HG03045 (cell line): Measurements from ENCODE around the gene L3MBTL4.

Experiments used
- ATAC-seq: cut with Tn5 transposase; IDR thresholded peaks from one replicate; pipeline ENCODE4 v1.9.1; 2021; ENCODE audit warnings: mild to moderate bottlenecking, moderate library complexity; ENCODE audit not compliant: unreplicated experiment

L3MBTL4 gene

DNA sequence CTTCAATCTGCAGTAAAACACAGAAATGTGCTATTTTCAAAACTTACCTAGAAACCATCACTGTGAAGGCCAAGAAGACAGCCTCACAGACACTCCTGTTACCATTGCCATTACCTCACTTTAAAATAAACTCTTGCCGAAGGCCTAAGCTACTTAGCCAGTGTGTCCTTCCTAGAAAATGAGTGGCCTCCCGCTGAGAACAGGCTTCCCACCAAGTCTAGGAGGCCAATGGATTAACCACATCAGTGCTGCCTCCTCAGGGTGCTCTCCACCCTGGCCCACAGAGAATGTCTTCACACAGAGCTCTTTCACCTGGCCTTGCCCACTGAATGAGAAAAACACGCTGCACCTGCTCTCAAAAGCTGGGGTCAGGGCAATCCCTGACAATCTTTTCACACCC lies 47.5 kb downstream of the L3MBTL4 start:
- no peak for ATAC-seq

DNA sequence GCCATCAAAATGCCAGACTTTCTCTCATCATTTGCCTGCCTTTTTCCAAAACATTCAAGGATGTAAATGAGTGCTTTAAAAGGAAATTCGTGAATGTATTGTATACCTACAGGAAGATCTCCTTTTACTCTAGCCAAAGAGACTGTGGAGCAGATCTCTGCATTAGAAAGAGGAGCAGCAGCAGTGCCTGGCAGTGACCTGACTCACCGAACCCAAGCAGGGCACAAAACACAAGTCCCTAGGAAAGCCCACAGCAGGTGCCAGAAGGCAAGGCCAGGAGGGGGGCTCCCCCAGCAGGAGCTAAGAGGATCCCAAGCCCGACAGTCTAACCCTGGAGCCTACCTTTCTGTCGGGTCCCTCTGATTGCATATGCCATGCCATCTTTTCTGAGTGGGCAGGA lies 47.9 kb downstream of the L3MBTL4 start:
- no peak for ATAC-seq

DNA sequence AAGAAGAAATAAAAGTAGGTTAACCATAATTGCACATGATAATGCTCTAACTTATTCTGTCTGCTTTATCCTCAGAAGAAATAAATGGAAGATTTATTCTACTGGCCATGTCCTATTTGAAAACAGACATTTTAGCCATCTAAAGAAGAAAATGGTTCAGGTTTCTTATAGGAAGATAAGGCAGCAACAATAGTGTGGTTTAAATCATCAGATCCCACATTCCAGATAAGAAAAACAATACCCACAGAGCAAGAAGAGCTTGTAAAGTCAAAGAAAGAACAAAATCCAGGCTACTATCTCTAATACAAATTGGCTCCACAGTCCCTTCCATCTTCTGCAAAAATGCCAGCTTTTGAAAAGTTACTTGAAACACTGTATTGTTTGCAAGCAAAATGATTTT lies 49.3 kb downstream of the L3MBTL4 start:
- ATAC-seq: no peak

DNA sequence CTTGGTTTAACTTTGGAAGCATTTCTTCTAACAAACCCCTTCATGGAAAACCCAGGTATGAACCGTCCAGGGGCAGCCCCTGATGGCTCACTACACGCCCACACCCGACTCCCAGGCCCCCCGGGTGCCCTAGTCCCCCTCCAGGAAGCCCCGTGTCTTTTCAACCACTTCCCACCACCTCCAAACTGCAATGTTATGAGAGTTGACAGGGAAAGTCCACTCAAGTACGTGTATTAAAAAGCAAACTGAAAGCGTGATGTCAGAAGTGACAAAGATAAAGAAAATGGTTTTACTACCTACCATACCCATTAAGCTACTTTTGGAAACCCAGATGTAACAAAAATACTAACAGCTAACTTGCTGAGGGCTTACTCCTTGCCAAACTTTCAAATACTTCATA lies 51.5 kb downstream of the L3MBTL4 start:
- ATAC-seq: peak; percentile 75

DNA sequence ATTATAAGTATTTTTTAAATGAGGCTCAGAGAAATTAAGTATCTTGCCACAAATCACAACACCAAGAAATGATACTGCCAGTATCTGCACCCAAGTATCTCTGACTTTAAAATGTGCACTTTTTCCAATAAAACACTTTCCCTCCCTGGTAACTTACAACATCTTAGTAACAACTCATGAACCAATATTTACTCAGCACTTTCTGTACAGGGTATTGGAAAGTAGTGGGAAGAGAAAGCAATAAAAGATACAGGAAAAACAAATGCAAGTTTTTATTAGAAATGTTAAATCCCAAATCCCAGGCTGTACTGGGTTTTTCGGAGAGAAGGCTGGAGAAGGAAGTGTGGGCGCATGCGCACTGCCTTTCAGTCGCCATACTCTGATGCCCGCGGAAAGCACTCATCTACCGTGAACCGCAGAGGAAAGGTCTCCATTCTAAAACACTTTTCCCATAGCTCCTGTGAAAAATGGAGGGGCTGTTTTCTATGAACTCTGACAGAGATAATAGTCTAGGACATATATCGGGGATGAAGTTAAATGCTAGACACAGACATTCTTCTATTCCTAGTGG lies 52.1 kb downstream of the L3MBTL4 start:
- ATAC-seq: no peak

DNA sequence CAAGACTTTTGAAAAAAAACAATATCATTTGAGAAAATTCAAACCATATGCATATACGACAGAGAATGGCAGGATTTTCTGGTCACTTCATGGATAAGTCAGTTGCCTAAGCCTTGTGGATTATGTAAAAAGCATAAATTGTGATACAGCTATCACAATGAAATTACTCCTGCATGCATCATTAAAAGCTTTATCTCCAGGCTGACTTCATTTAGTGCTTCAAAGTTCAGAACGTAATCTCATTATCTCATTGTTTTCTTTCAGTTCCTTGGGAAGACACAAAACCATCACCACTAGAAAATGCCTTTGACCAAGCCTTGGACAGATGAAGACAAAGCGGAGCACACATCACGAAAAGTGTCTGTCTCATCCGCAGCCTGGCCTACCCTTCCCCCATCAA lies 57.0 kb downstream of the L3MBTL4 start:
- no peak for ATAC-seq

DNA sequence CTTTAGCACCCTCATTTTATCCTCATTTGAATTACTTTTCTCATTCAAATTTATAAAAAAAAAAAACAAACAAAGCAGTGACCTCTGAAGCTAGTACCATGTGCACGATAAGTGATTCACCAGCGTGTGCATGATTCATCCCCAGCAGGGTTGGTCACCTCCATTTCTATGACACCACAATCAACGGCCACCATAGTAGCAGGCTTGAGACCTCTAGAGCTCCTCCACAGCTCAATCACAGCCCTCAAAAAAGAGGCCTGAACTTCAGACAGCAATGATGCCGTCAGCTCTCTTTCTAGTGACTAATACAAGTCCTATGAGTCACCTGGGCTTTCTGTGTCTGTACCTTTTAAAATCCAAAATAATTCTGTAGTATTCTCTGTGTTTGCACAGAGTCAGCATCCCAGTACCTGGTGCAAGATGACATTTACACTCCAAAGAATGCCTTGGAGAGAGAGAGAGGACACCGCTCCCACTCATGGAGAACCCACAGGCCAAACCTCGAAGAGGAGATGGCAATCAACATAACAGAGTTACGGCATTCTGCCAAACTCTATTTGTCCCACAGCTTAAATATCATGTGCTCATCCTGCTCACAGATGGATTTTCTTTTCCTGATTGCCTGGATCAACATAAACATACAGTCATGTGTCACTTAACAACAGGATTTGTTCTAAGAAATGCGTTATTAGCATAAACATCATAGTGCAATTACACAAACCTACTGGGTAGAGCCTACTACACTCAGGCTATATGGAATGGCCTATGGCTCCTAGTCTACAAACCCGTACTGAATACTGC lies 58.7 kb downstream of the L3MBTL4 start:
- ATAC-seq: no peak

DNA sequence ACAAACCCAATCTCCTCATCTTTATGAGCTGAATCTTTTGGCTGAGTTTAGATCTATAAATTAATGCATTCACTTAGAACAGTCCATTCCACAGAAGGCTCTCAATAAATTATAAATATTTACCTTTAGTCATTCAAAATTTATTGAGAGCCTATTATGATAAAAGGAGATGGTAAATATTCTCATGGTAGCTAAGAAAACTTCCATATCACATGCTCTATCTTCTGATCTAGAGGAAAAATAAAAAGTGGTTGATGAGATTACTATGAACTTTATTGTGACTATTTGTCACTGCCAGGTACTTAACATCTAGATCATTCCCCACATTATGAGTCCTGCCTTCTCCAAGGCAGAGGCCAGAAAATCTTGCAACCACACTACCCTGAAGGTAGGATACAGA lies 62.4 kb downstream of the L3MBTL4 start:
- no peak for ATAC-seq

DNA sequence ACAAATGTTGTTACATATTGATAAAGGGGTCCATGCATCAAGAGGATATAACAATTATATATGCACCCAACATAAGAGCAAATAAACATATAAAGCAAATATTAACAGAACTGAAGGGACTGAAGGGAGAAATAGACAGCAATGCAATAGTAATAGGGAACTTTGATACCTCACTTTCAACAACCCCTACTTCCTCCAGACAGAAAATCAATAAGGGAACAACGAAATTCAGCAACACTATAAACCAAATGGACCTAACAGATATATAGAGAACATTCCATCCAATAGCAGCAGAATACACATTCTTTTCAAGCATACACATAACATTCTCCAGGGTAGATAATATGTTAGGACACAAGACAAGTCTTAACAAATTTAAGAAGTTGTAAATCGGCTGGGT lies 71.7 kb downstream of the L3MBTL4 start:
- no peak for ATAC-seq

DNA sequence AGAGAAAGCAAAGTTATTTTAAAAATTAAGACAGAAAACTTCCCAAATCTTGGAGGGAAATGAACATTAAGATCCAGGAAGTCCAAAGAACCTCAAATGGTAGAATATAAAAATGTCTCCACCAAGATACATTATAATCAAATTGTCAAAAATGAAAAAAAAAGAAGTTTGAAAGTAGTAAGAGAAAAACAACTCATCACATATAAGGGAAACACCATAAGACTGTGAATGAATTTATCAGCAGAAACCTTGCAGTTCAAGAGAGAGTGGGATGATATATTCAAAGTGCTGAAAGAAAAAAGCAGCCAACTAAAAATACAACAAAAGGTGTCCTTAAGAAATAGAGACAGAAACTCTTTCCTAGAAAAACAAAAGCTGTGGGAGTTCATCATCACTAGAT lies 73.0 kb downstream of the L3MBTL4 start:
- no peak for ATAC-seq

DNA sequence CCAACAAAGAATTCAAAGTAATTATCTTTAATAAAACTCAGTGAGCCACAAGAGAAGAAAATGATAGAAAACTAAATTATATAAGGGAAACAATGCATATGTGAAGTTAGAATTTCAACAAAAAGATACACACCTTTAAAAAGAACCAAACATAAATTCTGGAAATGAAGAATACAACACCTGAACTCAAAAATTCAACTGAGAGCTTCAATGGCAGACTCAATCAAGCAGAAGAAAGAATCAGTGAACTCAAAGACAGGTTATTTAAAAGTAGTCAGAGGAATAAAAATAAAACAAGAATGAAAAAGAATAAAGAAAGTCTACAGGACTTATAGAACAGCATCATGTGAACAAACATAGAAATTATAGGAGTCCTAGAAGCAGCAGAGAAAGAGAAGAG lies 73.4 kb downstream of the L3MBTL4 start:
- ATAC-seq: no peak

DNA sequence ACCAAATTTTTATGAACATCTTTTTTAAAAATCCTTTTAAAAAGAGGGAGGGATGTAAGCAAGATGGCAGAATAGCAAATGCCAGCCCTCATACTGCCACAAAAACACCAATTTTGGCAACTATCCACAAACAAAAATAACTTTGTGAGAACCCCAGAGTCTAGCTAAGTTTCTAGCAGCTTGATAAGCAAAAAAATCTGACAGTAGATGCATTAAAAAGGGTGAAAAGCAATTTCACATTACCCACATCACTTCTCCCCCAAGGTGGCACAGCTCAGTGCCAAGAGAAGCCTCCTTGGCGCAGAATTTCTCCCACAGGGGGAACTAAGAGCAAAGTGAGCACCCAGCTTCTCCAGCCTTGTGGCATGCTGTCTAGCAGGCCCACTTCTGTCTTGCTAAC lies 74.6 kb downstream of the L3MBTL4 start:
- no peak for ATAC-seq

DNA sequence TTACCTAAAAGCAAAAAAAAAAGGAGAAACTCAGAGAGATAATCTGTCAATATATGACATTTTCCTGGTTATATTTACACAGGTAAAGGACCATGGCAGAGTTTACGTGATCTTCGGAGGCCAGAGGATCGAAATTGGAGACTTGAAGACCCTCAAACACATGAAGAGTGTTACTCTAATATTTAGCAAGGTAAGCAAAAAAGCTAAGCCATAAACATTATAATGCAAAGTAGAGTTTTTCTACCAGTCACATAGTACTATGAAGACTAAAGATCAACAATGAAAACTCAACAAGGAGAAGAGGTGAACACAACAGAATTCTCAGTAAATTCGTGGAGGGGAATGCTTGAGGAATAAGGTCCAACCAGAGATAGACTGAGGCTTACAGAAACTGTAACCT lies 78.5 kb downstream of the L3MBTL4 start:
- no peak for ATAC-seq

DNA sequence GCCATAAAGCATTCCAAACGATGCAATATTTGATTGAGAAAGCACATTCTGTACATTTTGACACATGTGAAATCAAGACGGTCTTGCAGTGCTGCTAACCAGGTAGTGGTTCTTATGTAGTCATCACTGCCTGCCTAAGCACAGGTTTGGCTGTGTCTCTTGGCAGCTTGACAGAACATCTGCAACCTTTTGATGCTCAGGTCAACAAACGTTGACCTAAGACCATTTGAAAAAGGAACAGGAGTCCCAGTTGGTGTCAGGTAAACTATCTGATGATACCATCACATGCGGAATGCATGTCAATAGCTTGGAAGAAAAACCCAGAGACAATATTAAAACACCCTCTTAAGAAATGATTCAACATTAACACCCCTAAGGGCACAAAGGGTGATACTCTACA lies 80.7 kb downstream of the L3MBTL4 start:
- ATAC-seq: no peak

DNA sequence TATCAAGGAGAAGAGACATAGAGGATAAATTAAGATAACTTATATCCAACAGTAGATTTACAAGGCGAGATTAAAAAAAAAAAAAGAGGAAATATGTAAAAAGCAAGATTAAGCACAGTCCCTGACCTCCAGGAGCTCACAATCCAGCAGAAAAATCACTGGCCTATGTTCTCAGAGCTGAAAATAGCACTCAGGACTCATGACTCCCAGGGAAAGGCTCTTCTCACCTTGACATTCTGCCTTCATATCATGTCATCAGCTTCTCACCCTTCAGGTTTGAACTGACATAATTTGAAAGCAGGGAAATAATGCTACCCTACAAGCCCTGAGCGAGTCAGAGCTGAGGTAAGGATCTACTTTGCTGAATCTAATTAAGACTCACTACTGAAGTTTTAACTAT lies 82.8 kb downstream of the L3MBTL4 start:
- ATAC-seq: no peak

DNA sequence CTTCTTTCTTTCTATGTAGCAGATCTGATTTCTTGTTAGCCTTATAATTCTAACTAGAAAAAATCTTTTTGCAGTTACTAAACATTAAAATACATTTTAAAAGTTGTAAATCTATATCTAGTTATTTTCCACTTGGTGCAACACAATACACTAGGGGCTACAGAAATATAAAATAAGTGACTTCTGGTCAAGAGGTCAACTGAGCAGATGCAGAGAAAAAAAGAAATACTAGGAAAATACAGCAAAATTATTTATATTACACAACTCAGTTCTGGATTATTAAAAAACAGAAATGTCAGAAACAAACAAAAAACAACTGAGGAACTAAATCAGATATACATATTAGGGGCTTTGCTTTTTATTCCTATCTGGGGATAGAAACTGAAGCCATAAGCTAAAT lies 83.9 kb downstream of the L3MBTL4 start:
- no peak for ATAC-seq

DNA sequence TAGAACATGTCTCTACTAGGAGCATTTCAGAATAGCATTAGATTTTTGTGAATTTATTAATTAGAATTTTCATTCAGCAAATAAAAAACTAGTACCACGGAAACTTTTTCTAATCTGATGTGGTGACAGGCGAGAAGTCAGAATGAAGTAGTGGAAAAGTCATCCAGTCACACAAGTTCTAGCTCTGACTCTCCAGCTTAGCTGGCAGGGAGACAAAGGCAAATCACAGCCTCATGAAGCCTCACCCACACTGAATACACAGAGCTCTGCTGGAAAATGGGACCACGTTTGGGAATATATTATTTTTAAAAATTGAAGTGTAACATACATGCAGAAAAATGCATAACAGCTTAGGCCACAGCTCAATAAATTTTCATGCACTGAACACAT lies 86.1 kb downstream of the L3MBTL4 start:
- no peak for ATAC-seq

DNA sequence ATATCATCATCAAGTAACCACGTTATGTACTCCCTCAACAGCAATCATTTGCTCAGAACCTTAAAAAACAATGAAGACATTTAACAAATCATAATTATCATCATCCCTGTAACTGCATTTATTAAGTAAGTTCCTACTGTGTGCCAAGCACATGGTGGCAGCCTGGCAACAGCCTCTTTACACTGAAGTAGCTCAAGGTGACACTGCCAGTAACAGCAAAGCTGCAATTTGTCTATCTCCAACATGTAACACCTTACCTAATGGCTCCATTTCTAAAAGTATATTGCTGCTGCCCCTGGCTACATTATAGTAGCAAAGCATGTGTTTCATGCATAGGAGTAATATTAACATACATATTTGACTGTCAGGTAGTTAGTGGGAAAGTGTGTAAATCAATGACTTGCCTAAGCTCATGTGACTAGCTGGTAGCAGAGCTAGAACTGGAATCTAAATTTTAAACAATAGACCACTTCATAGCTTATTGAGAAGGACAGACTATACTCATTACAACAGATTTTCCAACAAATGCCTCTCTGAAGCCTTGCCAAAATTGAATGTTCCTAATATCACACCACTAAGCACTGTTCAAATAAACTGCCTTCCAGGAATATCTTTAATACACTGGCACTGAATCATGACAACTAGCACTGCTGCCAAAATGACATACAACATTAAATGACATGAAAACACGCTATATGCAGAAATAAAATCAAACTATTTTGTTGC lies 86.7 kb downstream of the L3MBTL4 start:
- no peak for ATAC-seq

DNA sequence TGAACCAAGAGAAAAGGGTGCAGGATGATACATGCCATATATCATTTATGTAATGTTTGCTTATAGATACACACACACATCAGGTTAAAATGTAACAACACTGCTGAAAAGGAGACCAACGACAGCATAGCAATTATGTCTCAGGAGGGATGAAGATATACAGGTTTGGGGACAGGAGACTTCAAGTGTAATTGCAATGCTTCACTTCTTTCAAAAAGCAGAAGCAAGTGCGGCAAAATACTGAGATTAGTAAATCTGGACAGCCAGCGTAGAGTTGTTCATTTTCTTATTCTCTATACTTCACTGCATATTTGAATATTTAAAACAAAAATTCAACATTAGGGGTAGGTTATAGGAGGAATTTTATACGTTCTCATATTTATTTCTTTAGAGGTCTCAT lies 87.2 kb downstream of the L3MBTL4 start:
- no peak for ATAC-seq

DNA sequence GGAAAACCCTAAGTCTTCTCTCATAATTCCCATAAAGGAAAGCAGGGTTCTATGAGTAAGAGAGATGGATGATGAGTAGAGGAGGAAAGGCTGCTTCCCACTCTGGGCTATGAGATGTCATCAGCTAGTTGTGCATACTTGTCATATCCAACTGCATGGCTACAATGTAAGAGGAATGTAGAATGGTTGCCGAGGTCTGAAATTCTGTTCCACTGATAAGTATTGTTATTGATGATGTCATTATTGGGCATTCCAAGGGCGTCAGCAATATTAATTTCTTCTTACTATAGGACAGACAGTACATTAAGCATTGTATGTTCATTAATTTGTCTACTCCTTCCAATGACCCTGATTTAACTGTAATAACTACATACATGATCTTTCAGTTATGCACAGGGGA lies 88.1 kb downstream of the L3MBTL4 start:
- ATAC-seq: no peak

DNA sequence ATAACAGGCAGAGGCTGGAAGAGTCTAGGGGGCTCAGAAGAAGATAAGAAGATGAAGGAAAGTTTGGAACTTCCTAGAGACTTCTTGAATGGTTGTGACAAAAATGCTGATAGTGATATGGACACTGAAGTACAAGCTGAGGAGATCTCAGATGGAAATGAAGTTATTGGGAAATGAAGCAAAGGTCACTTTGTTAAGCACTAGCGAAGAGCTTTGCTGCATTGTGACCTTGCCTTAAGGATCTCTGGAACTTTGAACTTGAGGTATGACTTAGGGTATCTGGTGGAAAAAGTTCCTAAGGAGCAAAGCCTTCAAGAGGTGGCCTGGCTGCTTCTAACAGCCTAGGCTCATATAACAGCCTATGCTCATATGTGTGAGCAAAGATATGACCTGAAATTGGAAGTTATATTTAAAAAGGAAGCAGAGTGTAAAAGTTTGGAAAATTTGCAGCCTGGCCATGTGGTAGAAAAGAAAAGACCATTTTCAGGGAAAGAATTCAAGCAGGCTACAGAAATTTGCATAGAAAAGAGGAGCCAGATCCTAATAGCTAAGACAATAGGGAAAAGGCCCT lies 91.3 kb downstream of the L3MBTL4 start:
- ATAC-seq: no peak
